A673 (cell line): ENCODE results near the gene FBXL13. TPM values are rescaled to one million over a fixed set of nuclear protein-coding genes. Genes with fewer than 3 reads are reported as not detected.

Source experiments
- BruUV-seq: library from RNA; stranded (reverse); fragments of 400-500 nt; replicated peaks from 2 replicates; lab custom pipeline; 2021; lab: Mats Ljungman, UMichigan
- CTCF ChIA-PET: fragments of 300-600 bp; sonication (Branson Sonifier 250); formaldehyde crosslinking; loops from one replicate; lab custom pipeline; 2022; ENCODE audit warnings: antibody characterized with exemption; lab: Charles Lee
- POLR2A ChIA-PET: fragments of 300-600 bp; sonication (Branson Sonifier 250); formaldehyde crosslinking; loops from one replicate; lab custom pipeline; 2022; ENCODE audit warnings: antibody characterized with exemption; ENCODE audit not compliant: low non-redundant PET; lab: Charles Lee
- DNase-seq: peaks from one replicate; pipeline ENCODE4 v3.0.0-alpha.2; 2015; ENCODE audit warnings: low spot score
- H3K27ac ChIP-seq: fragments of 200-600 bp; sonication (generic); 2 replicates; pipeline ENCODE4 v1.5.1; 2016; ENCODE audit warnings: mixed run types, low read depth, mild to moderate bottlenecking, mixed read lengths, antibody characterized with exemption, low read length; ENCODE audit not compliant: poor library complexity, severe bottlenecking
- H3K27me3 ChIP-seq: fragments of 200-600 bp; sonication (generic); replicated peaks from 2 replicates; pipeline ENCODE4 v1.6.1; 2017; ENCODE audit warnings: mixed run types, low read depth, mild to moderate bottlenecking, mixed read lengths, antibody characterized with exemption, low read length; ENCODE audit not compliant: insufficient read depth, poor library complexity
- H3K36me3 ChIP-seq: fragments of 200-600 bp; sonication (generic); 2 replicates; pipeline ENCODE4 v1.6.1; 2016; ENCODE audit warnings: mixed run types, mild to moderate bottlenecking, mixed read lengths, antibody characterized with exemption, low read length; ENCODE audit not compliant: insufficient read depth, poor library complexity, severe bottlenecking
- H3K4me1 ChIP-seq: fragments of 200-600 bp; sonication (generic); 2 replicates; pipeline ENCODE4 v1.6.1; 2017; ENCODE audit warnings: mixed run types, mild to moderate bottlenecking, mixed read lengths, antibody characterized with exemption, low read length; ENCODE audit not compliant: insufficient read depth, poor library complexity, severe bottlenecking
- H3K4me3 ChIP-seq: fragments of 200-600 bp; sonication (generic); 2 replicates; pipeline ENCODE4 v1.5.1; 2016; ENCODE audit warnings: low read depth, mixed run types, mild to moderate bottlenecking, mixed read lengths, low read length; ENCODE audit not compliant: poor library complexity, severe bottlenecking
- H3K9me3 ChIP-seq: fragments of 200-600 bp; sonication (generic); 2 replicates; pipeline ENCODE4 v1.6.1; 2016; ENCODE audit warnings: mixed run types, low read depth, mild to moderate bottlenecking, mixed read lengths, antibody characterized with exemption, low read length; ENCODE audit not compliant: poor library complexity, severe bottlenecking
- CTCF ChIP-seq: fragments of 300-800, 200-600 bp; sonication (generic); conservative IDR thresholded peaks from 2 replicates; pipeline ENCODE4 v1.5.1; 2017; ENCODE audit warnings: low read depth, mild to moderate bottlenecking, antibody characterized with exemption, low read length, moderate library complexity, mixed read lengths
- EZH2 ChIP-seq: fragments of 200-600 bp; sonication (generic); IDR thresholded peaks from 2 replicates; pipeline ENCODE4 v1.6.1; 2017; ENCODE audit warnings: borderline replicate concordance, low read depth, mild to moderate bottlenecking, mixed read lengths, antibody characterized with exemption, low read length; ENCODE audit not compliant: poor library complexity, severe bottlenecking
- intact Hi-C: fragments of 100-400 bp; cut with micrococcal nuclease; formaldehyde crosslinking; loops from one replicate; pipeline ENCODE4 v1.10.0; 2022; ENCODE audit not compliant: unreplicated experiment
- total RNA-seq: library from RNA; stranded (reverse); gene quantifications from 2 replicates; pipeline ENCODE4 v1.2.3, GENCODE V29; 2021

Gene FBXL13
- total RNA-seq, 1 experiment from 2014 or later: 0.37 TPM

GRCh38 chr7:102891693-102892261, 182.8 kb downstream of the FBXL13 start:
- Histone ChIP-seq H3K9me3 (no peaks in the 10 kb centered on the region), H3K4me3 (no peak overlapping the region), H3K27ac (no peak overlapping the region), H3K4me1 (peaks cover 12% of the 10 kb centered on the region), H3K27me3 (no peaks in the 10 kb centered on the region), H3K36me3 (no peaks in the 10 kb centered on the region)
- ChIA-PET CTCF (no interaction called here), POLR2A (no interaction called here)
- peak; percentile 60 for DNase-seq
- TF ChIP-seq EZH2: no peak
- TF ChIP-seq CTCF: no peak
- intact Hi-C loops: no loop called here
- BruUV-seq: no TSS peak

- ChIA-PET POLR2A (no interaction called here), CTCF (no interaction called here)
- Histone ChIP-seq H3K27me3 (no peaks in the 10 kb centered on the region), H3K4me3 (no peak overlapping the region), H3K4me1 (peaks cover 12% of the 10 kb centered on the region), H3K27ac (no peak overlapping the region), H3K36me3 (no peaks in the 10 kb centered on the region), H3K9me3 (no peaks in the 10 kb centered on the region)
- intact Hi-C loops: no loop called here
- TF ChIP-seq CTCF: no peak
- no peak for TF ChIP-seq EZH2
- BruUV-seq: no TSS peak
- DNase-seq: no peak
These were observed 183.5 kb downstream of the FBXL13 start for GRCh38 chr7:102890971-102891692.

- ChIA-PET POLR2A (no interaction called here), CTCF (no interaction called here)
- no peaks in the 10 kb centered on the region for H3K9me3 ChIP-seq
- H3K27ac ChIP-seq: no peak overlapping the region
- no TSS peak for BruUV-seq
- no peaks in the 10 kb centered on the region for H3K36me3 ChIP-seq
- no peak overlapping the region for H3K4me3 ChIP-seq
- intact Hi-C loops: no loop called here
- DNase-seq: peak; percentile 47
- H3K27me3 ChIP-seq: no peaks in the 10 kb centered on the region
- TF ChIP-seq EZH2 (no peak), CTCF (no peak)
- peaks cover 12% of the 10 kb centered on the region for H3K4me1 ChIP-seq
These were observed 184.2 kb downstream of the FBXL13 start for GRCh38 chr7:102890292-102890970.
